H1 (cell line): Measurements from ENCODE around the gene LHX5. TPM values are rescaled to one million over a fixed set of nuclear protein-coding genes. Genes with fewer than 3 reads are reported as not detected.

Experiments
- CTCF ChIA-PET: fragments of 300-600 bp; sonication (Branson Sonifier 250); formaldehyde crosslinking; loops from one replicate; lab custom pipeline; 2021; ENCODE audit not compliant: partially characterized antibody; lab: Charles Lee
- POLR2A ChIA-PET: fragments of 300-600 bp; sonication (Branson Sonifier 250); formaldehyde crosslinking; loops from one replicate; lab custom pipeline; 2021; ENCODE audit warnings: inconsistent platforms; ENCODE audit not compliant: partially characterized antibody; lab: Charles Lee
- DNase-seq, 2 experiments: peaks; one replicate each; pipeline versions ENCODE4 v3.0.0 to v3.0.0-alpha.2; 2010 to 2022; ENCODE audit warnings: low spot score in 2 of 2, low read depth in 1 of 2, mixed read lengths in 1 of 2
- FAIRE-seq: peaks from 2 replicates; lab custom pipeline; 2011; peaks lifted over from hg19 to GRCh38; lab: Jason Lieb, UNC
- H2AFZ ChIP-seq: 2 replicates; pipeline ENCODE4 v1.8.1; 2012; ENCODE audit warnings: low read length, inconsistent platforms
- H2AK5ac ChIP-seq: 2 replicates; pipeline ENCODE4 v1.6.1; 2013; ENCODE audit warnings: low read depth, low read length
- H2BK120ac ChIP-seq: replicated peaks from 2 replicates; pipeline ENCODE3; 2013; ENCODE audit warnings: low read depth, low read length, inconsistent platforms
- H2BK12ac ChIP-seq: 2 replicates; pipeline ENCODE4 v1.6.1; 2013; ENCODE audit warnings: low read depth, low read length
- H2BK15ac ChIP-seq: 2 replicates; pipeline ENCODE4 v1.6.1; 2013; ENCODE audit warnings: low read length
- H2BK20ac ChIP-seq: 2 replicates; pipeline ENCODE4 v1.6.1; 2013; ENCODE audit warnings: low read length
- H2BK5ac ChIP-seq: 2 replicates; pipeline ENCODE4 v1.6.1; 2013; ENCODE audit warnings: low read depth, low read length
- H3K14ac ChIP-seq: 2 replicates; pipeline ENCODE4 v1.6.1; 2013; ENCODE audit warnings: inconsistent platforms; ENCODE audit not compliant: insufficient read length
- H3K18ac ChIP-seq: 2 replicates; pipeline ENCODE4 v1.6.1; 2013; ENCODE audit warnings: low read length; ENCODE audit errors: extremely low read depth
- H3K23ac ChIP-seq: 2 replicates; pipeline ENCODE4 v1.6.1; 2013; ENCODE audit warnings: inconsistent platforms; ENCODE audit not compliant: insufficient read length
- H3K23me2 ChIP-seq: 2 replicates; pipeline ENCODE4 v1.6.1; 2013; ENCODE audit warnings: low read depth, low read length
- H3K27ac ChIP-seq: 2 replicates; pipeline ENCODE4 v1.6.1; 2011; ENCODE audit warnings: low read depth, low read length, inconsistent platforms
- H3K27me3 ChIP-seq, 4 experiments: replicated peaks in 1 of 4; 1 replicate in 1 of 4; 2 replicates in 3 of 4; pipeline versions ENCODE4 v1.6.1 to v1.8.1; 2011 to 2013; ENCODE audit warnings: low read length in 3 of 4, mild to moderate bottlenecking in 3 of 4, inconsistent platforms in 2 of 4, mixed read lengths in 2 of 4, moderate library complexity in 1 of 4; ENCODE audit not compliant: control insufficient read depth in 3 of 4, insufficient read depth in 3 of 4; ENCODE audit errors: extremely low read depth in 1 of 4
- H3K36me3 ChIP-seq, 4 experiments: 2 replicates each; pipeline versions ENCODE4 v1.6.1 to v1.8.1; 2011 to 2013; ENCODE audit warnings: mild to moderate bottlenecking in 4 of 4, low read length in 3 of 4, moderate library complexity in 2 of 4, control low read depth in 1 of 4, inconsistent platforms in 1 of 4; ENCODE audit not compliant: insufficient read depth in 4 of 4, control insufficient read depth in 2 of 4
- H3K4ac ChIP-seq: replicated peaks from 2 replicates; pipeline ENCODE3; 2013; ENCODE audit warnings: low read length, low read depth, mixed read lengths, inconsistent platforms; ENCODE audit not compliant: insufficient read length
- H3K4me1 ChIP-seq, 4 experiments: replicated peaks in 1 of 4; 1 replicate in 1 of 4; 2 replicates in 3 of 4; pipeline versions ENCODE4 v1.6.1 to v1.8.1; 2011 to 2013; ENCODE audit warnings: low read length in 3 of 4, inconsistent platforms in 2 of 4, mixed read lengths in 1 of 4; ENCODE audit not compliant: insufficient read depth in 4 of 4, control insufficient read depth in 3 of 4
- H3K4me2 ChIP-seq, 2 experiments: 2 replicates each; pipeline versions ENCODE4 v1.6.1 to v1.8.1; 2011 to 2013; ENCODE audit warnings: low read depth in 2 of 2, low read length in 2 of 2, control low read depth in 1 of 2, inconsistent platforms in 1 of 2, mild to moderate bottlenecking in 1 of 2; ENCODE audit not compliant: insufficient read depth in 1 of 2
- H3K4me3 ChIP-seq, 4 experiments: fragments of 200-600, 300-600 bp in 1 of 4; sonication (generic), shearing (Covaris generic), sonication (Bioruptor Twin) in 1 of 4; 2 replicates each; pipeline versions ENCODE4 v1.5.1 to v1.8.1; 2011 to 2016; ENCODE audit warnings: low read length in 4 of 4, low read depth in 3 of 4, control low read depth in 2 of 4, inconsistent platforms in 2 of 4, mild to moderate bottlenecking in 2 of 4, mixed read lengths in 1 of 4, moderate library complexity in 1 of 4; ENCODE audit not compliant: insufficient read depth in 2 of 4; ENCODE audit errors: extremely low read depth in 1 of 4
- H3K56ac ChIP-seq: replicated peaks from 2 replicates; pipeline ENCODE3; 2013; ENCODE audit warnings: low read depth, mild to moderate bottlenecking, mixed read lengths, low read length, inconsistent platforms; ENCODE audit not compliant: insufficient read length
- H3K79me1 ChIP-seq: 2 replicates; pipeline ENCODE4 v1.6.1; 2013; ENCODE audit warnings: low read depth, low read length, control low read depth
- H3K79me2 ChIP-seq, 2 experiments: 2 replicates each; pipeline versions ENCODE4 v1.6.1 to v1.8.1; 2012 to 2013; ENCODE audit warnings: low read length in 2 of 2, mild to moderate bottlenecking in 2 of 2, inconsistent platforms in 1 of 2; ENCODE audit not compliant: insufficient read depth in 2 of 2, control insufficient read depth in 1 of 2
- H3K9ac ChIP-seq, 4 experiments: replicated peaks in 1 of 4; 1 replicate in 1 of 4; 2 replicates in 3 of 4; pipeline versions ENCODE4 v1.6.1 to v1.8.1; 2011 to 2013; ENCODE audit warnings: low read depth in 3 of 4, low read length in 3 of 4, control low read depth in 2 of 4, mild to moderate bottlenecking in 2 of 4, moderate library complexity in 2 of 4, inconsistent platforms in 1 of 4; ENCODE audit errors: extremely low read depth in 1 of 4
- H3K9me3 ChIP-seq, 2 experiments: 2 replicates each; pipeline versions ENCODE4 v1.6.1 to v1.8.1; 2012 to 2013; ENCODE audit warnings: mild to moderate bottlenecking in 2 of 2, moderate library complexity in 2 of 2, control low read depth in 1 of 2, inconsistent platforms in 1 of 2, low read depth in 1 of 2, low read length in 1 of 2, mixed read lengths in 1 of 2; ENCODE audit not compliant: insufficient read depth in 2 of 2
- H4K20me1 ChIP-seq, 2 experiments: replicated peaks in 1 of 2; 2 replicates each; pipeline versions ENCODE3 to v1.8.1; 2011 to 2013; ENCODE audit warnings: inconsistent platforms in 2 of 2, low read length in 2 of 2, mild to moderate bottlenecking in 1 of 2; ENCODE audit not compliant: insufficient read depth in 2 of 2, control insufficient read depth in 1 of 2
- H4K5ac ChIP-seq: 2 replicates; pipeline ENCODE4 v1.6.1; 2013; ENCODE audit warnings: low read length, low read depth, mixed read lengths, inconsistent platforms; ENCODE audit not compliant: insufficient read length
- H4K8ac ChIP-seq: 2 replicates; pipeline ENCODE4 v1.8.0; 2013; ENCODE audit warnings: mild to moderate bottlenecking, moderate library complexity, low read length, inconsistent platforms; ENCODE audit not compliant: insufficient read depth; ENCODE audit errors: extremely low read depth
- H4K91ac ChIP-seq: replicated peaks from 2 replicates; pipeline ENCODE3; 2013; ENCODE audit warnings: low read length, mixed read lengths, inconsistent platforms; ENCODE audit not compliant: insufficient read length
- BCL11A ChIP-seq, 2 experiments: IDR thresholded peaks; one replicate each; pipeline ENCODE4 v1.6.1; 2011; ENCODE audit warnings: low read depth in 2 of 2, low read length in 2 of 2, mild to moderate bottlenecking in 2 of 2
- CBX8 ChIP-seq: fragments of 300-800, 300-1000 bp; sonication (generic); IDR thresholded peaks from 2 replicates; pipeline ENCODE4 v1.7.1; 2016; ENCODE audit warnings: low read depth, low read length, borderline replicate concordance
- CEBPB ChIP-seq: IDR thresholded peaks from 2 replicates; pipeline ENCODE4 v1.6.1; 2012; ENCODE audit warnings: low read depth, low read length
- CREB1 ChIP-seq: IDR thresholded peaks from 2 replicates; pipeline ENCODE4 v1.6.1; 2012; ENCODE audit warnings: inconsistent platforms
- MAFK ChIP-seq: IDR thresholded peaks from 2 replicates; pipeline ENCODE4 v1.6.1; 2012; ENCODE audit warnings: low read depth, mild to moderate bottlenecking, improper control_type of control experiment, low read length
- SIX5 ChIP-seq: IDR thresholded peaks from 2 replicates; pipeline ENCODE4 v1.6.1; 2011; ENCODE audit warnings: mild to moderate bottlenecking, low read depth, low read length
- SP2 ChIP-seq: IDR thresholded peaks from 2 replicates; pipeline ENCODE4 v1.6.1; 2012; ENCODE audit warnings: mild to moderate bottlenecking, low read length, inconsistent platforms
- whole genome bisulfite sequencing, 2 experiments: shearing (Covaris generic) in 1 of 2; methylation state at CpG; one replicate each; pipeline versions ENCODE4 v1.1.6 to v1.1.7; 2013 to 2015; ENCODE audit warnings: low lambda C conversion rate in 2 of 2, mixed read lengths in 2 of 2, inconsistent platforms in 1 of 2, low coverage in 1 of 2, missing lambda C conversion rate in 1 of 2; ENCODE audit not compliant: insufficient replicate concordance in 2 of 2, insufficient coverage in 1 of 2, insufficient read length in 1 of 2; ENCODE audit errors: extremely low coverage in 1 of 2, missing lambda C conversion rate in 1 of 2; 5-methylcytosine and 5-hydroxymethylcytosine counted together
- polyA plus RNA-seq, 7 experiments: library from polyadenylated mRNA; depleted of rRNA in 3 of 7; stranded (reverse) in 5 of 7; unstranded in 2 of 7; fragments of >200 nt in 5 of 7; fragments of 200-250 nt in 2 of 7; gene quantifications; 1 replicate in 5 of 7; 2 replicates in 1 of 7; 4 replicates in 1 of 7; pipeline versions ENCODE4 v1.2.1 to v1.2.3, GENCODE V29; 2011 to 2013; ENCODE audit warnings: missing spikeins in 2 of 7, mixed read lengths in 2 of 7
- total RNA-seq: library from RNA; stranded (reverse); fragmentation: NEBNext Ultra II Directional; extraction: Animal tissue kit (Norgen Biotek cat#: 25700); gene quantifications from 2 replicates; pipeline ENCODE4 v1.2.1, GENCODE V29; 2021
- TF ChIP-seq, protein P1 (sequence below): IDR thresholded peaks from 2 replicates; pipeline ENCODE4 v1.6.1; 2012; ENCODE audit warnings: inconsistent platforms

Gene LHX5
- total and polyA plus RNA-seq, 2 of the 8 experiments (the other 6 are each of a cell fraction or from before 2014, with no cell fraction given): 0.47 to 1.1 TPM

DNA sequence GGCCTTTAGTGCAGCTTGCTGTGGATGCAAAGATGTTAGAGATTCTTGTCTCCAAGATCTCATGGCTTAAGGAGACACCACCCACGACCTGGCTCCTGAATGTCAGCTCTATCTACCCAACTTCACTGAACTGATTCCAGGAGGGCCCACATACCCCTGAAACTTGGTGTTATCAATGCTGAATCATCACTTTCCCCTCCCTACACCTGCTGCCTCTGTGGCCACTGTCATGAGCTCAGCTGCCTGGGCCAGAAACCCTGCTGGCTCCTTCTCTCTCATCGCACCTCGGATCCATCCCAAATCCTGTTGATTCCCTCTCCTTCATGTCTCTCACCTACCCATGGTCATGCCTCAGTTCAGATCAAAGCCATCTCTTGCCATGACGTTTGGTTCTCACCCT is 15.1 kb upstream of the LHX5 start:
- WGBS, 2 experiments: 83% methylated on average over 4 of the region's 4 CpGs; no CpG with 5 or more reads in 1 of the 2 experiments
- H3K9me3 ChIP-seq: no peaks in the 10 kb centered on the region
- H3K27me3 ChIP-seq: peaks cover 0 to 12% (median 1%) of the 10 kb centered on the region in 4 experiments; a peak in 3 of 7 replicates
- no peak overlapping the region for H3K27ac ChIP-seq
- H2BK5ac ChIP-seq: no peak overlapping the region
- ChIA-PET CTCF (interaction anchor here (2.3 to 5.4 kb wide), 2 partner anchors 23 to 25 kb away, joined by 6 to 23 read pairs; no protein-coding TSS in a partner anchor), POLR2A (no interaction called here)
- no peak overlapping the region for H2AFZ ChIP-seq
- H3K23me2 ChIP-seq: no peaks in the 10 kb centered on the region
- no peak overlapping the region for H4K8ac ChIP-seq
- no peaks in the 10 kb centered on the region for H4K20me1 ChIP-seq
- H4K91ac ChIP-seq: no peak overlapping the region
- H2BK12ac ChIP-seq: peak overlapping the region; percentile 55; the same call in 1 of the 2 replicates
- no peak overlapping the region for H3K14ac ChIP-seq
- no peaks in the 10 kb centered on the region for H3K36me3 ChIP-seq
- no peak overlapping the region for H2BK15ac ChIP-seq
- FAIRE-seq: no peak
- TF ChIP-seq SP2 (no peak), BCL11A (IDR thresholded peaks at IDR 0.05; ENCODE audit: low read depth in 2 of 2, low read length in 2 of 2) (no peak), CEBPB (no peak), CREB1 (no peak), SIX5 (no peak), CBX8 (no peak), MAFK (peak; percentile 41; the same call in 1 of the 2 replicates)
- TF ChIP-seq, protein P1, sequence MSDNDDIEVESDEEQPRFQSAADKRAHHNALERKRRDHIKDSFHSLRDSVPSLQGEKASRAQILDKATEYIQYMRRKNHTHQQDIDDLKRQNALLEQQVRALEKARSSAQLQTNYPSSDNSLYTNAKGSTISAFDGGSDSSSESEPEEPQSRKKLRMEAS: no peak
- TF ChIP-seq, all 59 proteins: peak for 1
- Histone ChIP-seq H2AK5ac (no peak overlapping the region), H3K18ac (no peak overlapping the region; the same call in 1 of the 2 replicates), H3K4me1 (peaks cover 4 to 19% (median 15%) of the 10 kb centered on the region in 4 experiments; a peak in 5 of 7 replicates), H3K79me2 (no peaks in the 10 kb centered on the region), H3K4me3 (no peak overlapping the region), H2BK120ac (no peak overlapping the region), H3K56ac (no peak overlapping the region), H3K9ac (no peak overlapping the region), H3K23ac (no peak overlapping the region), H3K4me2 (no peak overlapping the region), H4K5ac (no peak overlapping the region), H3K4ac (no peak overlapping the region), H3K79me1 (no peaks in the 10 kb centered on the region), H2BK20ac (0 out of 2 replicates have a peak overlapping the region, but pooled peaks have one; percentile 17)
- no peak for DNase-seq
